Activated naive CD4-positive, alpha-beta T cell treated with anti-CD3 and anti-CD28 coated beads, Interleukin-2, amount 50 U/mL, for 24 hours (primary cell): ENCODE results near the gene SNX6.
"Not testable (repeated sequence)": the region's sequence is repeated elsewhere in the genome, so short reads cannot be mapped to it uniquely, and the experiment has no call there.

ENCODE experiments used
- H3K27ac Mint-ChIP-seq: one replicate; pipeline ENCODE4 v1.8.0; 2021; ENCODE audit warnings: mild to moderate bottlenecking, mixed read lengths
- H3K27me3 Mint-ChIP-seq: one replicate; pipeline ENCODE4 v1.8.0; 2021; ENCODE audit warnings: mixed read lengths
- H3K36me3 Mint-ChIP-seq: one replicate; pipeline ENCODE4 v1.8.0; 2021; ENCODE audit warnings: mixed read lengths
- H3K4me1 Mint-ChIP-seq: one replicate; pipeline ENCODE4 v1.8.0; 2021; ENCODE audit warnings: mixed read lengths
- H3K4me3 Mint-ChIP-seq: one replicate; pipeline ENCODE4 v1.8.0; 2021; ENCODE audit warnings: mild to moderate bottlenecking, mixed read lengths
- H3K9me3 Mint-ChIP-seq: one replicate; pipeline ENCODE4 v1.8.0; 2021; ENCODE audit warnings: mixed read lengths

The SNX6 gene

GRCh38 chr14:34524216-34524615 is 105.7 kb downstream of the SNX6 start:
- H3K4me1 Mint-ChIP-seq, H3K27ac Mint-ChIP-seq, H3K27me3 Mint-ChIP-seq, H3K9me3 Mint-ChIP-seq, H3K4me3 Mint-ChIP-seq: not testable (repeated sequence)
- H3K36me3 Mint-ChIP-seq: peaks cover 25% of the 10 kb centered on the region

- H3K27me3 Mint-ChIP-seq: no peaks in the 10 kb centered on the region
- peaks cover 33% of the 10 kb centered on the region for H3K36me3 Mint-ChIP-seq
- no peaks in the 10 kb centered on the region for H3K9me3 Mint-ChIP-seq
- no peak overlapping the region for H3K27ac Mint-ChIP-seq
- H3K4me1 Mint-ChIP-seq: no peaks in the 10 kb centered on the region
- H3K4me3 Mint-ChIP-seq: no peak overlapping the region
These were observed 107.5 kb downstream of the SNX6 start for GRCh38 chr14:34522496-34522895.

- H3K9me3 Mint-ChIP-seq, H3K4me3 Mint-ChIP-seq, H3K4me1 Mint-ChIP-seq, H3K27me3 Mint-ChIP-seq, H3K27ac Mint-ChIP-seq: not testable (repeated sequence)
- peaks cover 36% of the 10 kb centered on the region for H3K36me3 Mint-ChIP-seq
These were observed 108.9 kb downstream of the SNX6 start for GRCh38 chr14:34521071-34521470.

- not testable (repeated sequence) for H3K4me3 Mint-ChIP-seq, H3K27ac Mint-ChIP-seq
These were observed 109.5 kb downstream of the SNX6 start for GRCh38 chr14:34520304-34520970.

More at GRCh38 chr14:34520304-34520970, 109.5 kb downstream of the SNX6 start:
- H3K27me3 Mint-ChIP-seq, H3K9me3 Mint-ChIP-seq, H3K4me1 Mint-ChIP-seq: not testable (repeated sequence)
- peaks cover 36% of the 10 kb centered on the region for H3K36me3 Mint-ChIP-seq
